GM12878 (cell line): ENCODE measurements around the gene BBX. TPM values are rescaled to one million over a fixed set of nuclear protein-coding genes. Genes with fewer than 3 reads are reported as not detected.

Experiments
- BMI1 ChIP-seq: fragments of 450-650 bp; IDR thresholded peaks from 2 replicates; pipeline ENCODE4 v1.6.1; 2016; ENCODE audit warnings: mild to moderate bottlenecking, moderate library complexity, borderline replicate concordance
- CHD4 ChIP-seq: fragments of 200-600 bp; sonication (generic); IDR thresholded peaks from 2 replicates; pipeline ENCODE4 v1.6.1; 2016; ENCODE audit warnings: mild to moderate bottlenecking
- EGR1 ChIP-seq, 2 experiments: IDR thresholded peaks; 1 replicate in 1 of 2; 2 replicates in 1 of 2; pipeline ENCODE4 v1.6.1; 2011 to 2012; ENCODE audit warnings: low read depth in 2 of 2, low read length in 2 of 2, borderline replicate concordance in 1 of 2, mild to moderate bottlenecking in 1 of 2, moderate library complexity in 1 of 2
- HDGF ChIP-seq: fragments of 450-650 bp; IDR thresholded peaks from 2 replicates; pipeline ENCODE4 v1.6.1; 2016; ENCODE audit warnings: antibody characterized with exemption
- IKZF2 ChIP-seq, 2 experiments: fragments of 450-650 bp; IDR thresholded peaks; 2 replicates each; pipeline ENCODE4 v1.6.1; 2017; ENCODE audit warnings: mild to moderate bottlenecking in 2 of 2, moderate library complexity in 2 of 2
- MTA2 ChIP-seq: fragments of 450-650 bp; IDR thresholded peaks from 2 replicates; pipeline ENCODE4 v1.6.1; 2016; ENCODE audit warnings: low read depth, mild to moderate bottlenecking, moderate library complexity
- NFYA ChIP-seq: IDR thresholded peaks from 2 replicates; pipeline ENCODE4 v1.6.1; 2011; ENCODE audit warnings: low read depth, mild to moderate bottlenecking, low read length, improper control_type of control experiment, borderline replicate concordance
- NR2C1 ChIP-seq: fragments of 450-650 bp; IDR thresholded peaks from 2 replicates; pipeline ENCODE4 v1.6.1; 2017; ENCODE audit warnings: antibody characterized with exemption, mild to moderate bottlenecking, moderate library complexity
- POLR2A ChIP-seq: IDR thresholded peaks from 2 replicates; pipeline ENCODE4 v1.6.1; 2011; ENCODE audit warnings: low read depth, mild to moderate bottlenecking, low read length
- RCOR1 ChIP-seq: conservative IDR thresholded peaks from 2 replicates; pipeline ENCODE4 v1.6.1; 2012; ENCODE audit warnings: low read depth, low read length, improper control_type of control experiment
- RFX5 ChIP-seq: IDR thresholded peaks from 2 replicates; pipeline ENCODE4 v1.6.1; 2011; ENCODE audit warnings: low read depth, low read length, improper control_type of control experiment
- SP1 ChIP-seq: IDR thresholded peaks from one replicate; pipeline ENCODE4 v1.6.1; 2011; ENCODE audit warnings: low read depth, low read length
- STAT3 ChIP-seq: IDR thresholded peaks from 2 replicates; pipeline ENCODE4 v1.6.1; 2011; ENCODE audit warnings: low read depth, low read length, improper control_type of control experiment
- TAF1 ChIP-seq: IDR thresholded peaks from 2 replicates; pipeline ENCODE4 v1.6.1; 2011; ENCODE audit warnings: mild to moderate bottlenecking, low read depth, low read length, borderline replicate concordance
- TARDBP ChIP-seq: IDR thresholded peaks from 2 replicates; pipeline ENCODE4 v1.6.1; 2016; ENCODE audit warnings: borderline replicate concordance
- TBL1XR1 ChIP-seq: IDR thresholded peaks from 2 replicates; pipeline ENCODE4 v1.6.1; 2012; ENCODE audit warnings: low read depth, low read length, improper control_type of control experiment
- ZNF274 ChIP-seq: IDR thresholded peaks from one replicate; pipeline ENCODE4 v1.8.0; 2011; ENCODE audit not compliant: insufficient read length, insufficient read depth
- polyA plus RNA-seq, 11 experiments: library from polyadenylated mRNA; depleted of rRNA in 4 of 11; unstranded in 6 of 11; stranded (reverse) in 5 of 11; fragments of >200 nt; fragmentation: Nextera tagmentation in 4 of 11; fragmentation: Illumina TruSeq in 1 of 11; extraction: Ambion mirVana in 4 of 11; extraction: Trizol in 1 of 11; gene quantifications; 1 replicate in 1 of 11; 2 replicates in 10 of 11; pipeline versions ENCODE4 v1.2.1 to v1.2.3, GENCODE V29; 2011 to 2016; ENCODE audit warnings: inconsistent platforms in 2 of 11, missing spikeins in 2 of 11, low read depth in 1 of 11
- total RNA-seq, 4 experiments: library from RNA; depleted of rRNA in 3 of 4; stranded (reverse); fragments of >200 nt in 3 of 4; fragmentation: Illumina TruSeq in 1 of 4; extraction: Trizol in 1 of 4; gene quantifications; 2 replicates each; pipeline versions ENCODE4 v1.2.1 to v1.2.3, GENCODE V29; 2013 to 2021
- TF ChIP-seq, protein P1 (sequence below): fragments of 150-350 bp; IDR thresholded peaks from 2 replicates; pipeline ENCODE4 v1.6.1; 2014; ENCODE audit warnings: mild to moderate bottlenecking, low read depth, low read length
- TF ChIP-seq, protein P2 (sequence below): fragments of 450-650 bp; IDR thresholded peaks from 2 replicates; pipeline ENCODE4 v1.6.1; 2018; ENCODE audit warnings: mild to moderate bottlenecking, low read depth, moderate library complexity; ENCODE audit not compliant: partially characterized antibody
- TF ChIP-seq, protein P3 (sequence below): fragments of 150-350 bp; IDR thresholded peaks from 2 replicates; pipeline ENCODE4 v1.6.1; 2016; ENCODE audit warnings: low read depth, low read length
- TF ChIP-seq, protein P4 (sequence below), 3 experiments: IDR thresholded peaks in 2 of 3; conservative IDR thresholded peaks in 1 of 3; 2 replicates each; pipeline ENCODE4 v1.5.1; 2011; ENCODE audit warnings: low read depth in 3 of 3, low read length in 3 of 3, mild to moderate bottlenecking in 3 of 3, control low read depth in 2 of 3, moderate library complexity in 2 of 3, inconsistent platforms in 1 of 3, mixed read lengths in 1 of 3; ENCODE audit not compliant: control insufficient read depth in 2 of 3, insufficient read depth in 1 of 3; ENCODE audit errors: extremely low read depth in 1 of 3

BBX gene
- total and polyA plus RNA-seq, 10 of the 15 experiments (the other 5 are each of a cell fraction or from before 2014, with no cell fraction given): 13.3 to 38.5 (median 32.0) TPM

DNA sequence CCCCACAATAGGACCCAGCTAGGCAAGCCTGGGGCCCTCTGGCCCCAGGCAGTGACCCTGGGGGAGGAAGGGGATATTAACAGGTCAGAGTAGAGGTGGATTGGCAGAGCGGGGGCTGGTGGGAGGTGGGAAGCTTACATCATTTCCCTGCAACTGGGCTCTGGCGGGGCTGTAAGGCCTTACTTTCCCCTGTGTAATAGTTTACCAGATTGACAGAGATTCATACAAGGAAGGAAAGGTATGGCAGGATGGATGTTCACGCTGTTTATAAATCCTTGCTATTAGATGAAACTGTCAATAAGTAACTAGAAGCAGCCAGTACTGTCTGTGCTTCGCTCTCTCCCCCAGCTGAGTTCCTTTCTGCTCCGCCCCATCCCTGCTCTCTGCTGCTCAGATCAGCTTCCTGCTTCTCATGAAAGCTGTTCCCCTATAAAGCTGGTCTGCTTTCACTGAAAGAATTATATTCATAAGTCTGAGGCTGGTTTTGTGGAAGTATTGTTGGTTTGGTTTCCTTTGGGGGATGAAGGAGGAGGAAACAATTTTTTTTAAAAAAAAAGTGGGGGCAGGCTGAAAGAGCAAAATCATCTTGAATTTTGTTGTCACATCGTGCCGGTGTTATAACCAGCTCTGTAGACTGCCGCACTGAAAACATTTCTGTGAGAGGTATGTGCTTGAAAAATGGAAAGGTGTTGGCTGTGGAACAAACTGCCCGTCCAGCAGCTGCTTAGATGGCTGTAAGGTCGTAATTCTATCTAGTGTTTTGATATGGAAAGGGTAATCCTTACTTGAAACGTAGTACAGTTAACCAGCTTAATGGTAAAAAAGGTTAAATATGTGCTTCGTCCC lies 76.4 kb downstream of the BBX start (continued):
- TF ChIP-seq MTA2 (0 out of 2 replicates have a peak, but pooled peaks have one; percentile 25), IKZF2 (IDR thresholded peaks at IDR 0.05) (peak in 1 of 2 experiments; percentile 17; a peak in 1 of 4 replicates), CHD4 (no peak), BMI1 (no peak), HDGF (no peak), ZNF274 (no peak), TARDBP (no peak), EGR1 (IDR thresholded peaks at IDR 0.05; ENCODE audit: borderline replicate concordance in 1 of 2, low read depth in 2 of 2, low read length in 2 of 2) (peak in 1 of 2 experiments; percentile 19; a peak in 1 of 3 replicates), NFYA (no peak), RCOR1 (no peak), TBL1XR1 (0 out of 2 replicates have a peak, but pooled peaks have one; percentile 18), POLR2A (peak; percentile 58; the same call in 1 of the 2 replicates), NR2C1 (0 out of 2 replicates have a peak, but pooled peaks have one; percentile 16), TAF1 (no peak), SP1 (no peak), RFX5 (no peak), STAT3 (no peak)
- TF ChIP-seq, protein P1, sequence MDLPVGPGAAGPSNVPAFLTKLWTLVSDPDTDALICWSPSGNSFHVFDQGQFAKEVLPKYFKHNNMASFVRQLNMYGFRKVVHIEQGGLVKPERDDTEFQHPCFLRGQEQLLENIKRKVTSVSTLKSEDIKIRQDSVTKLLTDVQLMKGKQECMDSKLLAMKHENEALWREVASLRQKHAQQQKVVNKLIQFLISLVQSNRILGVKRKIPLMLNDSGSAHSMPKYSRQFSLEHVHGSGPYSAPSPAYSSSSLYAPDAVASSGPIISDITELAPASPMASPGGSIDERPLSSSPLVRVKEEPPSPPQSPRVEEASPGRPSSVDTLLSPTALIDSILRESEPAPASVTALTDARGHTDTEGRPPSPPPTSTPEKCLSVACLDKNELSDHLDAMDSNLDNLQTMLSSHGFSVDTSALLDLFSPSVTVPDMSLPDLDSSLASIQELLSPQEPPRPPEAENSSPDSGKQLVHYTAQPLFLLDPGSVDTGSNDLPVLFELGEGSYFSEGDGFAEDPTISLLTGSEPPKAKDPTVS: no peak
- TF ChIP-seq, protein P2, sequence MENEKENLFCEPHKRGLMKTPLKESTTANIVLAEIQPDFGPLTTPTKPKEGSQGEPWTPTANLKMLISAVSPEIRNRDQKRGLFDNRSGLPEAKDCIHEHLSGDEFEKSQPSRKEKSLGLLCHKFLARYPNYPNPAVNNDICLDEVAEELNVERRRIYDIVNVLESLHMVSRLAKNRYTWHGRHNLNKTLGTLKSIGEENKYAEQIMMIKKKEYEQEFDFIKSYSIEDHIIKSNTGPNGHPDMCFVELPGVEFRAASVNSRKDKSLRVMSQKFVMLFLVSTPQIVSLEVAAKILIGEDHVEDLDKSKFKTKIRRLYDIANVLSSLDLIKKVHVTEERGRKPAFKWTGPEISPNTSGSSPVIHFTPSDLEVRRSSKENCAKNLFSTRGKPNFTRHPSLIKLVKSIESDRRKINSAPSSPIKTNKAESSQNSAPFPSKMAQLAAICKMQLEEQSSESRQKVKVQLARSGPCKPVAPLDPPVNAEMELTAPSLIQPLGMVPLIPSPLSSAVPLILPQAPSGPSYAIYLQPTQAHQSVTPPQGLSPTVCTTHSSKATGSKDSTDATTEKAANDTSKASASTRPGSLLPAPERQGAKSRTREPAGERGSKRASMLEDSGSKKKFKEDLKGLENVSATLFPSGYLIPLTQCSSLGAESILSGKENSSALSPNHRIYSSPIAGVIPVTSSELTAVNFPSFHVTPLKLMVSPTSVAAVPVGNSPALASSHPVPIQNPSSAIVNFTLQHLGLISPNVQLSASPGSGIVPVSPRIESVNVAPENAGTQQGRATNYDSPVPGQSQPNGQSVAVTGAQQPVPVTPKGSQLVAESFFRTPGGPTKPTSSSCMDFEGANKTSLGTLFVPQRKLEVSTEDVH: no peak
- TF ChIP-seq, protein P3, sequence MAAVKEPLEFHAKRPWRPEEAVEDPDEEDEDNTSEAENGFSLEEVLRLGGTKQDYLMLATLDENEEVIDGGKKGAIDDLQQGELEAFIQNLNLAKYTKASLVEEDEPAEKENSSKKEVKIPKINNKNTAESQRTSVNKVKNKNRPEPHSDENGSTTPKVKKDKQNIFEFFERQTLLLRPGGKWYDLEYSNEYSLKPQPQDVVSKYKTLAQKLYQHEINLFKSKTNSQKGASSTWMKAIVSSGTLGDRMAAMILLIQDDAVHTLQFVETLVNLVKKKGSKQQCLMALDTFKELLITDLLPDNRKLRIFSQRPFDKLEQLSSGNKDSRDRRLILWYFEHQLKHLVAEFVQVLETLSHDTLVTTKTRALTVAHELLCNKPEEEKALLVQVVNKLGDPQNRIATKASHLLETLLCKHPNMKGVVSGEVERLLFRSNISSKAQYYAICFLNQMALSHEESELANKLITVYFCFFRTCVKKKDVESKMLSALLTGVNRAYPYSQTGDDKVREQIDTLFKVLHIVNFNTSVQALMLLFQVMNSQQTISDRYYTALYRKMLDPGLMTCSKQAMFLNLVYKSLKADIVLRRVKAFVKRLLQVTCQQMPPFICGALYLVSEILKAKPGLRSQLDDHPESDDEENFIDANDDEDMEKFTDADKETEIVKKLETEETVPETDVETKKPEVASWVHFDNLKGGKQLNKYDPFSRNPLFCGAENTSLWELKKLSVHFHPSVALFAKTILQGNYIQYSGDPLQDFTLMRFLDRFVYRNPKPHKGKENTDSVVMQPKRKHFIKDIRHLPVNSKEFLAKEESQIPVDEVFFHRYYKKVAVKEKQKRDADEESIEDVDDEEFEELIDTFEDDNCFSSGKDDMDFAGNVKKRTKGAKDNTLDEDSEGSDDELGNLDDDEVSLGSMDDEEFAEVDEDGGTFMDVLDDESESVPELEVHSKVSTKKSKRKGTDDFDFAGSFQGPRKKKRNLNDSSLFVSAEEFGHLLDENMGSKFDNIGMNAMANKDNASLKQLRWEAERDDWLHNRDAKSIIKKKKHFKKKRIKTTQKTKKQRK: no peak
- TF ChIP-seq, protein P4, sequence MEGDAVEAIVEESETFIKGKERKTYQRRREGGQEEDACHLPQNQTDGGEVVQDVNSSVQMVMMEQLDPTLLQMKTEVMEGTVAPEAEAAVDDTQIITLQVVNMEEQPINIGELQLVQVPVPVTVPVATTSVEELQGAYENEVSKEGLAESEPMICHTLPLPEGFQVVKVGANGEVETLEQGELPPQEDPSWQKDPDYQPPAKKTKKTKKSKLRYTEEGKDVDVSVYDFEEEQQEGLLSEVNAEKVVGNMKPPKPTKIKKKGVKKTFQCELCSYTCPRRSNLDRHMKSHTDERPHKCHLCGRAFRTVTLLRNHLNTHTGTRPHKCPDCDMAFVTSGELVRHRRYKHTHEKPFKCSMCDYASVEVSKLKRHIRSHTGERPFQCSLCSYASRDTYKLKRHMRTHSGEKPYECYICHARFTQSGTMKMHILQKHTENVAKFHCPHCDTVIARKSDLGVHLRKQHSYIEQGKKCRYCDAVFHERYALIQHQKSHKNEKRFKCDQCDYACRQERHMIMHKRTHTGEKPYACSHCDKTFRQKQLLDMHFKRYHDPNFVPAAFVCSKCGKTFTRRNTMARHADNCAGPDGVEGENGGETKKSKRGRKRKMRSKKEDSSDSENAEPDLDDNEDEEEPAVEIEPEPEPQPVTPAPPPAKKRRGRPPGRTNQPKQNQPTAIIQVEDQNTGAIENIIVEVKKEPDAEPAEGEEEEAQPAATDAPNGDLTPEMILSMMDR (IDR thresholded peaks at IDR 0.05 in 2 of 3, conservative IDR thresholded peaks at IDR 0.05 in 1 of 3; ENCODE audit: control insufficient read depth in 2 of 3, extremely low read depth in 1 of 3, insufficient read depth in 1 of 3, low read depth in 3 of 3, low read length in 3 of 3): no peak
